Panc1 (cell line): ENCODE measurements around the gene TLL2. TPM values are rescaled to one million over a fixed set of nuclear protein-coding genes. Genes with fewer than 3 reads are reported as not detected.

ENCODE experiments used
- ATAC-seq: fragments of 200-7000 bp; cut with Tn5 transposase; 2 replicates; pipeline ENCODE4 v1.9.1; 2020; ENCODE audit warnings: mild to moderate bottlenecking, moderate library complexity
- BruUV-seq: library from RNA; stranded (reverse); fragments of 400-500 nt; replicated peaks from 2 replicates; lab custom pipeline; 2021; lab: Mats Ljungman, UMichigan
- CTCF ChIA-PET: fragments of 300-600 bp; sonication (Branson Sonifier 250); formaldehyde crosslinking; loops from one replicate; lab custom pipeline; 2022; ENCODE audit warnings: antibody characterized with exemption; lab: Charles Lee
- POLR2A ChIA-PET: fragments of 300-600 bp; sonication (Branson Sonifier 250); formaldehyde crosslinking; loops from one replicate; lab custom pipeline; 2022; ENCODE audit warnings: antibody characterized with exemption; lab: Charles Lee
- DNase-seq: peaks from one replicate; pipeline ENCODE4 v3.0.0-alpha.2; 2010; ENCODE audit warnings: low read depth, low spot score
- H3K27ac ChIP-seq: 2 replicates; pipeline ENCODE4 v1.5.1; 2011; ENCODE audit warnings: mild to moderate bottlenecking, low read length, inconsistent platforms
- H3K27me3 ChIP-seq: fragments of 200-500 bp; sonication (Bioruptor generic); 2 replicates; pipeline ENCODE4 v1.6.0; 2014; ENCODE audit warnings: low read length, inconsistent platforms; ENCODE audit not compliant: control insufficient read depth, insufficient read depth
- H3K36me3 ChIP-seq: fragments of 200-500 bp; sonication (Bioruptor generic); 2 replicates; pipeline ENCODE4 v1.5.1; 2014; ENCODE audit warnings: inconsistent platforms, mild to moderate bottlenecking, low read length, moderate library complexity; ENCODE audit not compliant: control insufficient read depth, insufficient read depth
- H3K4me1 ChIP-seq: 2 replicates; pipeline ENCODE4 v1.5.1; 2011; ENCODE audit warnings: inconsistent platforms, mild to moderate bottlenecking, low read length, moderate library complexity; ENCODE audit not compliant: control insufficient read depth, insufficient read depth
- H3K4me3 ChIP-seq, 2 experiments: 2 replicates each; pipeline ENCODE4 v1.5.1; 2011 to 2012; ENCODE audit warnings: low read depth in 2 of 2, low read length in 2 of 2, mild to moderate bottlenecking in 2 of 2, inconsistent platforms in 1 of 2, moderate library complexity in 1 of 2
- H3K9me3 ChIP-seq: fragments of 200-500 bp; sonication (Bioruptor generic); 2 replicates; pipeline ENCODE4 v1.5.1; 2014; ENCODE audit warnings: low read depth, mild to moderate bottlenecking, inconsistent platforms, low read length, moderate library complexity; ENCODE audit not compliant: control insufficient read depth, insufficient read depth
- CTCF ChIP-seq: fragments of 450-650 bp; IDR thresholded peaks from 2 replicates; pipeline ENCODE4 v1.5.1; 2017; ENCODE audit warnings: mild to moderate bottlenecking
- POLR2AphosphoS5 ChIP-seq: IDR thresholded peaks from 2 replicates; pipeline ENCODE4 v1.6.1; 2012; ENCODE audit warnings: mild to moderate bottlenecking, low read depth, low read length, moderate library complexity
- REST ChIP-seq, 2 experiments: IDR thresholded peaks; 2 replicates each; pipeline ENCODE4 v1.6.1; 2011 to 2012; ENCODE audit warnings: low read depth in 2 of 2, control low read depth in 1 of 2, low read length in 1 of 2, mild to moderate bottlenecking in 1 of 2, moderate library complexity in 1 of 2; ENCODE audit not compliant: insufficient read depth in 1 of 2
- SIN3A ChIP-seq: IDR thresholded peaks from 2 replicates; pipeline ENCODE4 v1.6.1; 2012; ENCODE audit warnings: low read depth, mild to moderate bottlenecking, low read length, moderate library complexity, borderline replicate concordance; ENCODE audit not compliant: insufficient read depth
- TCF7L2 ChIP-seq: IDR thresholded peaks from 2 replicates; pipeline ENCODE4 v1.6.1; 2011; ENCODE audit warnings: mild to moderate bottlenecking, low read depth, low read length, inconsistent platforms
- in situ Hi-C: cut with HindIII; loops from 2 replicates; pipeline ENCODE4 v1.10.0; 2016; ENCODE audit warnings: low sequenced_read_pairs, low pct_unique_long_range_greater_than_20kb
- intact Hi-C: fragments of 100-400 bp; cut with micrococcal nuclease; formaldehyde crosslinking; loops from one replicate; pipeline ENCODE4 v1.10.0; 2022; ENCODE audit not compliant: unreplicated experiment
- total RNA-seq: library from RNA; stranded (reverse); gene quantifications from one replicate; pipeline ENCODE4 v1.2.1, GENCODE V29; 2021; ENCODE audit not compliant: unreplicated experiment

The TLL2 gene
- total RNA-seq, 1 experiment from 2014 or later, result 0.64 TPM

DNA sequence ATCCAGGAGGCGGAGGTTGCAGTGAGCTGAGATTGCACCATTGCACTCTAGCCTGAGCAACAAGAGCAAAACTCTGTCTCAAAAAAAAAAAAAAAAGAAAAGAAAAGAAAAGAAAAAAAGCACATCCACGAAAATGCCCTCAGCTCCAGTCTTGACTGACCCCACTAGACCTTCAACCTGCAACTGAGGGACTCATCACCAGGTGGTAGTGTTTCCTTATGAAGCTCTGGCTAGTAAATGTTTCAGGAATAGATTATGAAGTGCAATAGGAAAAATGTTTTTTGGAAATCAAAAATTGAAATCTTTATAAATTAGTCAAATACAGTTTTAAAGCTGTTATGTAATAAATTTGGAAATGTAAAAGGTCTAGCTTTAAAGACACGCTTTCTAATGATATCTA lies 22.4 kb downstream of the TLL2 start:
- Histone ChIP-seq H3K27ac (no peak overlapping the region), H3K4me1 (no peaks in the 10 kb centered on the region), H3K9me3 (no peaks in the 10 kb centered on the region), H3K36me3 (no peaks in the 10 kb centered on the region), H3K27me3 (peaks cover 4% of the 10 kb centered on the region; the same call in 1 of the 2 replicates), H3K4me3 (no peak overlapping the region)
- no peak for ATAC-seq
- no peak; the same call in 1 of the 2 replicates for TF ChIP-seq CTCF
- TF ChIP-seq POLR2AphosphoS5, result no peak
- TF ChIP-seq REST (IDR thresholded peaks at IDR 0.05; ENCODE audit: insufficient read depth in 1 of 2, low read depth in 2 of 2, low read length in 1 of 2), result no peak
- TF ChIP-seq SIN3A, result no peak
- TF ChIP-seq TCF7L2, result no peak
- BruUV-seq, result no TSS peak
- in situ Hi-C loops (no loop called here), intact Hi-C loops (no loop called here)
- ChIA-PET CTCF (interaction anchor here (0.7 kb wide), 3 partner anchors 18 to 98 kb away, joined by 4 to 5 read pairs (median 4); no protein-coding TSS in a partner anchor), POLR2A (no interaction called here)
- no peak for DNase-seq

GRCh38 chr10:96488161-96488935 lies 25.4 kb downstream of the TLL2 start:
- POLR2A ChIA-PET, result interaction anchor here (0.5 kb wide), 1 partner anchor 61 kb away, joined by 3 read pairs; no protein-coding TSS in a partner anchor
- Histone ChIP-seq H3K36me3 (no peaks in the 10 kb centered on the region), H3K27me3 (peaks cover 14% of the 10 kb centered on the region), H3K4me1 (no peaks in the 10 kb centered on the region), H3K4me3 (no peak overlapping the region), H3K9me3 (no peaks in the 10 kb centered on the region), H3K27ac (no peak overlapping the region)
- CTCF ChIA-PET, result no interaction called here
- intact Hi-C loops, result no loop called here
- no TSS peak for BruUV-seq
- DNase-seq, result no peak
- TF ChIP-seq SIN3A (no peak), CTCF (no peak), REST (IDR thresholded peaks at IDR 0.05; ENCODE audit: insufficient read depth in 1 of 2, low read depth in 2 of 2, low read length in 1 of 2) (no peak), POLR2AphosphoS5 (no peak), TCF7L2 (no peak)
- in situ Hi-C loops, result no loop called here
- no peak for ATAC-seq
